ENCODE results near the gene MTRF1L. TPM values are rescaled to one million over a fixed set of nuclear protein-coding genes. Genes with fewer than 3 reads are reported as not detected.

MTRF1L gene
- total RNA-seq, 2 experiments from 2014 or later, result 15.7 to 17.5 TPM

DNA sequence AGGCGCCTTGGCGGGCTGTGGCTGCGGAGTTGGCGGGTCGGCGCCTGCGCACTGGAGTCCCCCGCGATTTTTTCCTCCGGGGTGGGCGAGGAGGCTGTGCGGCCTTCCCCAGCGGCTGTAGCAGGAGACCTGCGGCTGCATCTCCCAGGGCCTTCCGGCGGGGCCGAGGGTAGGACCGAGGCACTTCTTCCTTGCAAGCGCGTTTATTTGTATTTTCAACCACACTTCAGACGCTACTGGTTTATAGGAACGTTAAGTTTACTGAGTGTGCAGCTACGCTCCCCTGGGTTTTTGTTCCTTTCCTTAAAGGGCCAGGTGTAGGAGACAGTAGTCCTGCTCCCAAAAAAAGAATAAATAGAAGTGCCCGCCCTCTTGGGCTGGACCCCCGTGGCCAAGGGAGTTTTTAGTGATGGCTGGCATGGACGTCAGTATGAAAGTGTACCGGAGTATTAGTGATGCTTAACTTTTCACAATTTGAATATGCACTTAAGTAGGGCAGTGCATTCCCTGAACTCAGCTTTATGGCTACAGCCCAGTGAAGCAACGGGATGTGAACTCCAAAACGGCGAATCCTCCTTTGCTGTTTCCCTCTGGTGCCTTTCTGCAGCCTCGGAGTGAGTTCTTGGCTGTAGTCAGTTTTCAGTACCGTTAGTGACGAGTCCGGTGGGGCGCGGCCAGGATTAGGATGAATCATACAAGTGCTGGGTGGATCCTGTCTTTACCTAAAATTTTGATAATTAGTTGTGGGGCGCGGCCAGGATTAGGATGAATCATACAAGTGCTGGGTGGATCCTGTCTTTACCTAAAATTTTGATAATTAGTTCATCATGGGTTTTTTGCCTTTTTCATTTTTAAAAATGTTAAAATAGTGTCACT lies 18.6 kb downstream of the MTRF1L start:
- no peaks in the 10 kb centered on the region for H3K9me3 Mint-ChIP-seq
- TF ChIP-seq, protein P1, sequence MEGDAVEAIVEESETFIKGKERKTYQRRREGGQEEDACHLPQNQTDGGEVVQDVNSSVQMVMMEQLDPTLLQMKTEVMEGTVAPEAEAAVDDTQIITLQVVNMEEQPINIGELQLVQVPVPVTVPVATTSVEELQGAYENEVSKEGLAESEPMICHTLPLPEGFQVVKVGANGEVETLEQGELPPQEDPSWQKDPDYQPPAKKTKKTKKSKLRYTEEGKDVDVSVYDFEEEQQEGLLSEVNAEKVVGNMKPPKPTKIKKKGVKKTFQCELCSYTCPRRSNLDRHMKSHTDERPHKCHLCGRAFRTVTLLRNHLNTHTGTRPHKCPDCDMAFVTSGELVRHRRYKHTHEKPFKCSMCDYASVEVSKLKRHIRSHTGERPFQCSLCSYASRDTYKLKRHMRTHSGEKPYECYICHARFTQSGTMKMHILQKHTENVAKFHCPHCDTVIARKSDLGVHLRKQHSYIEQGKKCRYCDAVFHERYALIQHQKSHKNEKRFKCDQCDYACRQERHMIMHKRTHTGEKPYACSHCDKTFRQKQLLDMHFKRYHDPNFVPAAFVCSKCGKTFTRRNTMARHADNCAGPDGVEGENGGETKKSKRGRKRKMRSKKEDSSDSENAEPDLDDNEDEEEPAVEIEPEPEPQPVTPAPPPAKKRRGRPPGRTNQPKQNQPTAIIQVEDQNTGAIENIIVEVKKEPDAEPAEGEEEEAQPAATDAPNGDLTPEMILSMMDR (IDR thresholded peaks at IDR 0.05), result no peak
- ChIA-PET POLR2A (interaction anchor here (1.0 to 4.6 kb wide), 4 partner anchors 12 to 26 kb away, joined by 3 to 34 read pairs (median 12); partner anchors contain the start of gene MTRF1L), CTCF (interaction anchor here (0.9 to 1.4 kb wide), 2 partner anchors 17 to 41 kb away, joined by 3 read pairs; no protein-coding TSS in a partner anchor)
- ATAC-seq (peak; percentile 46), DNase-seq (peak; percentile 94)
- no peaks in the 10 kb centered on the region for H3K27me3 Mint-ChIP-seq
- peaks cover 36% of the 10 kb centered on the region for H3K4me1 Mint-ChIP-seq (ENCODE audit: low read depth)
- intact Hi-C loops (cut with micrococcal nuclease), result loop anchor here (2.0 to 5.0 kb wide), 2 partner anchors 19 to 1532 kb away; partner anchors contain the start of genes MTRF1L and RMND1
- peak overlapping the region; percentile 99 for H3K27ac Mint-ChIP-seq
- peaks cover 48% of the 10 kb centered on the region for H3K36me3 Mint-ChIP-seq (ENCODE audit: low read depth)
- peak overlapping the region; percentile 85 for H3K4me3 Mint-ChIP-seq

- Mint-ChIP-seq H3K36me3 (ENCODE audit: low read depth) (peaks cover 53% of the 10 kb centered on the region), H3K4me3 (peak within 1 kb of the TSS; percentile 85), H3K9me3 (no peaks in the 10 kb centered on the region), H3K4me1 (ENCODE audit: low read depth) (peaks cover 40% of the 10 kb centered on the region), H3K27me3 (no peaks in the 10 kb centered on the region), H3K27ac (peak within 1 kb of the TSS; percentile 99)
- ATAC-seq (peak; percentile 92), DNase-seq (peak; percentile 98)
- intact Hi-C loops (cut with micrococcal nuclease), result loop anchor here (2.0 to 5.0 kb wide), 2 partner anchors 20 to 1531 kb away; partner anchors contain the start of genes MTRF1L and RMND1
- ChIA-PET POLR2A (interaction anchor here (0.9 to 4.6 kb wide), 5 partner anchors 13 to 27 kb away, joined by 3 to 34 read pairs (median 5); partner anchors contain the start of gene MTRF1L), CTCF (interaction anchor here (0.9 to 1.4 kb wide), 2 partner anchors 18 to 42 kb away, joined by 3 read pairs; no protein-coding TSS in a partner anchor)
- TF ChIP-seq, protein P1 (IDR thresholded peaks at IDR 0.05), result no peak
Measured at GRCh38 chr6:152982904-152983636, 19.4 kb downstream of the MTRF1L start, which contains the start of gene FBXO5. TSS of gene FBXO5 (minus strand) at chr6:152983041. CDS start at chr6:152982959, 82 bp downstream.

DNA sequence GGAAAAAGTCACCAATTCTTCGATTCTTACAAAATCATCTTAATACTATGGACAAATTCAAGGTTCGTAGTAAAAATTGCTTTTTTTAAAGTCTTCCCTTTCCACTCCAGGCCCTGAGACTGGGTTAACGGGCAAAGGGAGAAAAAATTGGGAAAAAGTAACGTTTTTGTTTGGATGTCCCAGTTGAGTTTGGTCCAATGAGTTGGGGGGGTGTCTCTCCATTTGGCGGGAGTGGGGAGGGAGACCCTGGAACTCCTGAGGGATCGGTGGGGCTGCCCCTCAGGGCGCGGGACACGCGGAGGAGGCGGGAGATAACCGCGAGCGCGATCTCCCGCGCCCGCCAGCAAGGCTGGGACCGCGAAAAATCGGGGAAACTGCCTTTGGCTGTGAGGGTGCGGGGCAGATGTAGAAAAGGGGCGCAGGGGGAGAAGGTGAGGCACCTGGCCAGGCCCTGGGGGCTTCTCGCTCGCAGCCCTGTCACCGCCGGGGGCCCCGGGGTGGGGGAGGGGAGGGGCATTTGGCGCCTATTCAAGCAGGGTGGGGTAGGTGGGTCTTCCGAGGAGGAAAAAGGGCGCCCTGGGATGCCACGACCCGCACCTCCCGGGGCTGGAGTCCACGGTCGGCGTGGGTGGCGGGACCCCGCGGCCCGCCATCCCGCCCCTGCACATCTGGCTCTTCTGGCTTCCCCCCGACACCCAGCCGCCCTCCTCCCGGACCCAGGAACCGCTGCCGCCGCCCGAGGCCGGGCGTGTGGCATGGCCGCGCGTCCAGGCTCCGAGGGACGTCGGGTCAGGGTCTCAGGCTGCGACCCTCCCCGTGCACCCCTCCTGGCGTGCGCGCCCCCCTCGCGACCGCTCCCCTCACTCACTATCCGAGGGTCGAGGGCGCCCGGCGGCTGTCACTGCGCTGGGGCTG lies 20.3 kb downstream of the MTRF1L start:
- Mint-ChIP-seq H3K27ac (peak overlapping the region; percentile 99), H3K27me3 (no peaks in the 10 kb centered on the region), H3K4me3 (peak overlapping the region; percentile 85), H3K4me1 (ENCODE audit: low read depth) (peaks cover 46% of the 10 kb centered on the region), H3K9me3 (no peaks in the 10 kb centered on the region), H3K36me3 (ENCODE audit: low read depth) (peaks cover 61% of the 10 kb centered on the region)
- TF ChIP-seq, protein P1 (IDR thresholded peaks at IDR 0.05), result no peak
- DNase-seq, result peak; percentile 35
- no peak for ATAC-seq
- intact Hi-C loops (cut with micrococcal nuclease), result loop anchor here (2.0 to 5.0 kb wide), 2 partner anchors 21 to 1530 kb away; partner anchors contain the start of genes MTRF1L and RMND1
- ChIA-PET CTCF (interaction anchor here (1.3 to 1.4 kb wide), 2 partner anchors 9 to 18 kb away, joined by 3 read pairs; no protein-coding TSS in a partner anchor), POLR2A (interaction anchor here (0.9 to 4.6 kb wide), 4 partner anchors 12 to 20 kb away, joined by 4 to 34 read pairs (median 12); partner anchors contain the start of gene MTRF1L)

DNA sequence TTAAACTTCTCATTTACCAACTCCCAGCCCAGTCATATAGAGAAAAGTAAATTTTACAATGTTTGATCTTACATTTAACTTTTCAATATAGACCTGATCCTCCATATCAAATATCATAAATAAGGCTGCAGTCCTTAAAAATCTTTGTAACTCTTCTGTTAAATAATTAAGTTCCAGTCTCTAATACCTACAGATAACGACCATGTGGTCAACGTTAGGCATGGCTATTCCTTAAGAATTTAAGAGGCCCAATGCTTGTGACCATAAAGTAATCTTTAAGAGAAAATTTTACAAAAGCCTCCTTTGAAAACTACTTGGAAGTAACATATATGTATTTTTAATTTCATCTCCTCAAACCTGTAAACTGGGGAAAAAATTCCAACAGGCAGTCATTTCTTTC lies 21.3 kb downstream of the MTRF1L start:
- H3K36me3 Mint-ChIP-seq (ENCODE audit: low read depth), result peaks cover 63% of the 10 kb centered on the region
- ChIA-PET POLR2A (no interaction called here), CTCF (interaction anchor here (1.3 kb wide), 1 partner anchor 10 kb away, joined by 3 read pairs; no protein-coding TSS in a partner anchor)
- no peaks in the 10 kb centered on the region for H3K27me3 Mint-ChIP-seq
- TF ChIP-seq, protein P1 (IDR thresholded peaks at IDR 0.05), result no peak
- H3K4me1 Mint-ChIP-seq (ENCODE audit: low read depth), result peaks cover 47% of the 10 kb centered on the region
- no peak overlapping the region for H3K27ac Mint-ChIP-seq
- no peaks in the 10 kb centered on the region for H3K9me3 Mint-ChIP-seq
- no peak for DNase-seq
- intact Hi-C loops (cut with micrococcal nuclease), result loop anchor here (5.0 kb wide), 1 partner anchor 1529 kb away; the partner anchor contains the start of gene RMND1
- H3K4me3 Mint-ChIP-seq, result peak overlapping the region; percentile 85
- no peak for ATAC-seq
